ENCODE measurements around the gene GRK3.

Gene GRK3

DNA sequence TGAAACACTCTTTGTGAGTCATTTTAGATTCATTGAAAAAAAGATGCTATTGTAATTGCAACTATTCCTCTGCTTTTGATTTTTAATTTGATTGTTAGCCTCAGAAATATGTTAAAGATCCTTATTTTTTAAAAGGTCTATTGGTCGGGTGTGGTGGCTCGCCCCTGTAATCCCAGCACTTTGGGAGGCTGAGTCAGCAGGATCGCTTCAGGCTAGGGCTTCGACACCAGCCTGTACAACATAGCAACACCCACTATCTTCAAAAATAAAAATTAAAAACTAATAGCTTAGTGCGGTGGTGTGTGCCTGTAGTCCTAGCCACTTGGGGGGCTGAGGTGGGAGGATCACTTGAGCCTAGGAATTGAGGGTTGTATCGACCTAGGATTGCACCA is 105.6 kb downstream of the GRK3 start:
- no peak for DNase-seq

DNA sequence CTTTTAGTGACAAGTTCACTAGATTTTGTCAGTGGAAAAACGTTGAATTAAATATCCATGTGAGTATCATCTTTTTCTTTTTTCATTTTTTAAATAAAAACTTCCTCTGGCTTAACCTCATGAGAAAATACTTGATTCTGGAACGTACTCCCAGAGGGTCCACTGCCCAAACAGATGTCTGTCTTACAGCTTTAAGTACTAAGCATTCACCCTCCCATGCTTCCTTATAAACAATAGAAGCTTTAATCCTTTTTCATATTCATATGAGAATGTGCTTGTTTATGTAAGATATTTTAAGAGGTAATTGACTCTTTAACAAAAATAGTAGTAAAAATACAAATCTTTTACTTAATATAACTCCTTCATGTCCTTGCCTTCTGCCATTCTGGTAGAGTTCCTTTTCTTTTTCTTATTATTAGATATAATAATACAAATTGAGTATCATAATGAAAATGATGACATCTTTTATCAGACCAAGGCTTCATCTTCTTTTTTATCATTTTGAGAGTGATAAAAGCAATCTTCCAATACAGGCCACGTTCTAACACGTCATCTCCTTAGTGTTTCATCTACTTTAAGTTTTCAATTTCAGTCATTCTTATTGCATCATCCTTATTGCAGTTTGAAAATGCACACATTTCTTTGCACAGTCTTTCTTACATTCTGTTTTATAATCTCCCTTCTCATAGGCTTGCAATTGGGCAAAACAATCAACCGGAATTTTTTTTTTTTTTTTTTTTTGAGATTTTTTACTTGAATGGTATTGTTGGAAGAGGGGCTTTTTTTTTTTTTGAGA is 108.0 kb downstream of the GRK3 start:
- DNase-seq, result no peak

DNA sequence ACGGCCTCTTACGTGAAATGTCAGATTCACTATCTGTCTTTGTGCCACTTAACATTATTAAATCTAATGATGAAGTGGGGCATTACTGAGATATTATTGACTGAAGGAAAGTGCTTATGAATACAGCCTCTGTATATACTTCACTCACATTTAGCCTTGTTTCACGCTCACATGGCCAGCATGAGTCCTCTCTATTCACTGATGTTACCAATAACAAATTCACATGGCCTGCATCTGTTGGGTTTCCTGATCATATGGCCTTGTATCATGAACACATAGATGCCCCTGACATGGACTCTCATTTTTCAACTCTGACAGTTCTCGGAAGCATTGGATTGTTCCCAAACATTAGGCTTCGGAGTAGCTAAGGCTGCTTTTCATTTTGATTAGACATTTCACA is 109.2 kb downstream of the GRK3 start:
- DNase-seq, result no peak

DNA sequence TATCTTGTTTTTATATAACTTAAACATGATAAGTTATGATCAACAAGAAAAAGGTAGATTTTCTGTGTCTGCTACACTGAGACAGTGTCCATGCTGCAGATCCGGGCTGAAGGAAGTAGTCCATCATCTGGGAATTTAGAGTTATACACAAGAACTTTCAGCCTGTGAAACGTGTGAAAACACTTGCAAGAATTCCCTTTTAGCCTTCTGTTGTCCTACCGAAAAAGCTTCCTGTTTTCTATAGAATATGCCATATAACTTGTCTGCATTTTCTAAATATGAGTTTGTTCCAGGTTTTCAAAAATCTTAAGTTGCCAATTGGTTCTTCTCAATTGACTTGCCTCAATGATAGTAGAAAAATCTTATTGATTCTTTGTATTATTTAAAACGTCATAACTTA is 113.2 kb downstream of the GRK3 start:
- DNase-seq, result no peak

DNA sequence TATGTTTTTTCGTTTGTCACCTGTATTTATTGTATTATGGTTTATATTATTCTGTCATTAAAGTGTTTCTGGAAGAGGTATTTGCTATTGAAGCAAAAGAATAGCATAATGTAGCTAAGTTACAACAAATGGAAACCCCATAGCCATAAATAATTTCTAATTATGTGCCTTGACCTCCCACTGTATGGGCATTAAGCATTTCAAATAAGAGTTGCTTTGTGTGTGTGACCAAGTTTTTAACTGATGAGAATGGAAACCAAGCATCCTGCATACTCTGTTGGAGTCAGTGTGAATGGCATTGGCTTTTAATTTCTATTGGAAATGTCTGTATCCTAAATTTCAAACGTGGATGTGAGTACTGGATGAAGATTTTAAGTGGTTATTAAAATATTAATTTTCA is 115.6 kb downstream of the GRK3 start:
- no peak for DNase-seq

DNA sequence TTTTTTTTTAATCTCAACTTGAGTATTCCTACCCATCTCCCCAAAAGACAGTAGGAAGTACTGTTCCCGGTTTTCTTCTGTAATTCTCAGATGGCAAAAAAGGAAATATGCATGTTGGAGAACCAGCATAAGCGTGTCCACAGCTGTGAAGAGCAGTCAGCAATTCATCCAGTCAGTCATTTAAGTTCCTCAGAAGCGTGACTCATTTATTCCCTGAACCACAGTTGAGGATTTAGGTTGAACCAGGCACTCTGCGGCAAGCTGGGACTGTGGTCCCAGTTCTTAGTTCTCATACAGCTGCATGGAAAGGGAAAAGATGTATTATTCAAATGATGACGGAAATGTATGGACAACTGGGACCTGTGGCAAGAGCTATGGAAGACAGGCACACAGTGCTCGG is 116.5 kb downstream of the GRK3 start:
- DNase-seq, result no peak

DNA sequence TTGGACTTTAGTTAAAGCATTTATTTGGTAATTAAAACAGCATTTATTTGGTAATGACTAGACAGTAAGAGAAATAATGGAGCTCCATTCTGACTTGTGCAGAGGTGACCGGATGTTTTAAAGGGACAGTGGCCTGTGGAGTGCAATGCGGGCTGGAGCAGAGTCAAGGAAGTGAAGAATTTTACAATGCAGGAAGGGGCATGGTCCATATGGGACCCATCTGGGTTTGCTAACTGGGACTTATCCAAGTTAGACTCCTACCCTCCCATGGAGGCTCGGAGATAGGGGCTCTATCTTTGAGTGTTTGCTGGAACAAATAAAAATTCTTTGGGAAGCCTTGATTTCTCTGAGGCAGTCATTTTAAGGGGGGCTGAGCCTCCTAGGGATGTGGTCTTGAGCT is 117.6 kb downstream of the GRK3 start:
- no peak for DNase-seq

DNA sequence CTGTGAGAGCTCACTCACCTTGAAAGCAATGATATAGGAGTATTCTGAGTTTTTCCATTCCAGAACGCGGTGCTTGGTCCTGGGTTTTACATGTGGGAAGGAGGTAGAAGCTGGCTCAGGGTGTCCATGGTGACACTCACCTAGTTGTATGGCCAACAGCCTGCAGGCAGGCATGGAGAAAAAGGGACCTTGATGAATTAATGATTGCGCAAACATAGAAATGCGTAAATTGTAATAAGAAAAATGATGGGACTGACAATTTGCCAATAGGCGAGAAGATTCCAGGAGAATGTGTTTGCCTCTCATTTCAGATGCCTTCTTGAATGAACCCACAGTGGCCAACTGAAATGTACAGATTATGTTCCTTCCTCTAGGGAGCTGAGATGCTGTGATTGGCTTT is 124.2 kb downstream of the GRK3 start:
- no peak for DNase-seq

DNA sequence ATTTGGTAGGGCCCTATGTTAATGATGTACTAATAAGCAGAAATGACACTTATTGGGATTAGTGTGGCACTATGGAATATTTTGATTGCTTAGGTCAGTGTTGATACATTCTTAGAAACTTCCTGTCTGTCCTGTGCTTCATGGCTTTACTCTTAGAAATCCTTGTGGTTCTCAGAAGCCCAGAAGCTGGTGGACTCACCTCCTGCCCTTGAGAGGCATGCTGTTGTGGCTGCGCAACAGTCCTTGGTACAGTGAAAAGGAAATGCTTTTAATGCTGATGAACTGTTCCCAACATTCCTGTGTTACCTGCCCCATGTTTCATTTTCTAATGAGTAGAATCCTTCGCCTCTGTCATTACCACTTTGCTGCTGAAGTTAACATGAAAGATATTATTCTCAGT is 125.2 kb downstream of the GRK3 start:
- DNase-seq, result no peak

DNA sequence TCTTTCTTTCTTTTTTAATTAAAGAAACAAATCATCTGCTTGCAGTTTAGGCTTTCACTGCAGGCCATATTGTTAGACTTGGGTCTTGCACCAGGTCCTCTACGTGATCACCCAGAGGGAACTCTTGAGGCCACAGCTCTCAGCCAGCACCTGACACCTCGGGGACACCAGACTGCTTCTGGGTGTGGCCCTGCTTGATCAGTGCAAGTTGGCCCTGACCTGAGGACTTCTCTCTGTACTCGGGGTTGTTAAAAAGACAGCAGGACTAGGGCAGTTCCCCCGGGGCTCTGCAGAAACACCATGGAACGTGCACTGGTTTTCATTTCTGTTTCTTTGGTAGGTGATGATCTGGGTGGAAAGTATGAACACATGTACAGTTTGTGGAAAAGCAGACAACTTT is 126.3 kb downstream of the GRK3 start:
- no peak for DNase-seq

DNA sequence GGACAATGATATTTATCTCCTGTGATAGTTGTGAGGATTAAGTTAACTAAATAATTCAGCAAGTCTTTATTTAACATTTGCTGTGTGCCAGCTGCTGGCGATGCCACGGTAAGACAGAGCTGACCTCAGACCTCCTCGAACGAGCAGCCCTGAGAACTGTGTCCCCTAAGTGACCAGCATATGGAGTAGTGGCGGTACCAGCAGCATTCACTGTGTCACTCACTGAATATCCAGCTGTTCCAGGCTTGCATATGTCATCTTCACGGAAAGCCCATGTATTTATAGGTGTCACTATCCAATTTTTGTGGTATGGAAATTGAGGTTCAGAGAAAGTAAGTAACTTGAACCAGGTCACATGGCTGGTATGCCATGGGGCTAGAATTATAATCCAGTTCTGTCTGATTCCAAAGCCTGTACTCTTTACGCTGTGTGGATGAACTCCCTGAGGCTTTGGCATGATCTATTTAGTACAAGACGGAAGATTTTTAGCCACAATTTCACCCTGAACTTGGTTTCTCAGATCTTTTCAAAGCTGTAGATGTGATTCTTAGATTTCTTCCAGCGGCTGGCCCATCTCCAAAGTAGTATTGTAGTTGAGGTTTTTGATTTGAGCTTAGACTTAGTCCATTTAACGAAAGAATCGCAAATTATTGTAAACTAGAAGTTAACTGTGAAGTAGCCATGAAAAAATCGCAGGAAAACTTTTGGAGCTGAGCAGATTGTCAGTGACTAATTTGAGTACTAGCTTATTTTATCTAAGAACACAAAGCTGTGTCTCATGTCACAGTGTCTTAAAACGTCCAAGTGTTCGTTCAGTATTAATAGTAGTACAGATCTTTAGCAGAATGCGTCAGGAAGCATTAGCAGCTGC is 128.2 kb downstream of the GRK3 start:
- DNase-seq, result no peak

DNA sequence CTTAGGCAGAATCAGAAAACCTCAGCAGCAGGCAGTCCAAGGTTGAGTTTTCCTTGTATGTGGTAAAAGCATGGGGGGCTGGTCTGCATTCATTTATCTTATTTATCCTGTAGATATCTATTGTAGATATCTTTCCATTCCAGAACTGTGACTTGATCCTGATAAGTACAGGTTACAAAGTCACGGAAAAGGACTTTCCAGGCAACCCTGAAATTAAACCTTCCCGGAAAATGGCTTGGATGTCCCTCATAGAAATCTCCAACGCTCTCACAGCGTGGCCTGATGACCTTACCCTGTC is 128.7 kb downstream of the GRK3 start:
- no peak for DNase-seq

DNA sequence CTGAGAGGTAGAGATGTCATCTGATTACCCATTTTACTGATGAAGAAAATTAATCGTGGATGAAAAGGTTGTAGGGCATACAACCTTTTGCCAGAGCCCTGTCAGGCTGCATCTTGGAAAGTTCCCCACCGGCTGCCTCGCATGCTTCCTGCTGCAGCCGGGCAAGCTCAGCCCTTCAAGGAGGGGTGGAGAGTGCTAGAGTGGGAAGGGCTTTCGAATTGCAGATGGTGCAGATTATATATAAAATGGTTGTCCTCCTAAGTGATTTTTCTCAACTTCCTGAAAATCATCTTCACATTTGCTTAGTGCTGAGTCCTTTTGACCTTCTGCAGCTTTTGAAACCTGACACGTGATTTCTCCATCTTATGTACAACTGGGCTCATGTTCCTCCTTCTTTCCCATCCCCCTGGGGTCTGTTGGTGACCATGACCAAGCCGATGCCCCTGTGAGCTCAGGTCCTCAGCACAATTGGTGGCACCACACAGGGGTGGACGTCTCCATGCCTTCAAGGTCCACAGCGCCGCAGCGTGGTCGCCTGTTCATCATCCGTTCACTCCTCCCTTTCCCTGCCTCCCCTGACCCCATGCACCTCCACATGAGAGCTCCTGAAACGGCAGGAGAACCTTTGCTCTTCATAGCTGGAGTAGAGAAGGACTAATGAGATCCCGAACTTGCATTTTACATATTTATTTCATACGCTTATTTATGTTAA is 129.9 kb downstream of the GRK3 start:
- no peak for DNase-seq

DNA sequence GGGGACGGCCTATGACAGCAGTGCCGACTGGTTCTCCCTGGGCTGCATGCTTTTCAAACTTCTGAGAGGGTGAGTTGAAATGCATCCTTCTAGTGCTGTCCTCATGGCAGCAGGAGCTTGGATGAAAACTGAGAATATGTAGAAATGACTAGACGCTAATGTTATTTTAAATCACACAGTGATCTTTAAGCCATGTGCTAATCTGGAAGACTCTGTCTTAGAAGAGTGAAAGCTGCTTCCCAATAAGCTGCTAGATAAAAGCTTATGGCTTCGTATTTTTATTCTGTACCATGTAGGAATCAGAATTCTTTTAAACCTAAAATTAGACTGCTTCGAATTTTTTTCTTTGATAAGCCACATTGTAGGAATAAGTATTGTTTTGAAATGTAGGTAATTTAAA is 130.7 kb downstream of the GRK3 start:
- no peak for DNase-seq

DNA sequence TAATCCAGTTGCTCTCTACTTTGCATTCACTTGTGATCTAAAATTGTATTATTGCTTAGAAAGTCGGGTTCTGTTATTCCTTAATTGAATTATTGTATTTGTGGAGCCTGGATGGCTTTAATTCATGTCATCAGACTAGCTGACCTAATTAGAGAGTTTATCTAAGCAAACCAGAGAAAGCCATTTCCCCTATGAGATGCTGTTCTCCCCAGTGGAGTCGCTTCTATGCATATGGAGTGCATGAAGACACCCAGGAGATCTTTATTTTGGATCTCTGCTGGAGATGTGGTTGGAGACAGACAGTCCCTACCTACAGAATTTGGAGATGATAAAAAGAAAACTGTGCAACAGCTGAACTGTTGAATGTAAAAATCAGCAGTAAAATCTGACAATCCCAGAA is 132.3 kb downstream of the GRK3 start:
- DNase-seq, result no peak

DNA sequence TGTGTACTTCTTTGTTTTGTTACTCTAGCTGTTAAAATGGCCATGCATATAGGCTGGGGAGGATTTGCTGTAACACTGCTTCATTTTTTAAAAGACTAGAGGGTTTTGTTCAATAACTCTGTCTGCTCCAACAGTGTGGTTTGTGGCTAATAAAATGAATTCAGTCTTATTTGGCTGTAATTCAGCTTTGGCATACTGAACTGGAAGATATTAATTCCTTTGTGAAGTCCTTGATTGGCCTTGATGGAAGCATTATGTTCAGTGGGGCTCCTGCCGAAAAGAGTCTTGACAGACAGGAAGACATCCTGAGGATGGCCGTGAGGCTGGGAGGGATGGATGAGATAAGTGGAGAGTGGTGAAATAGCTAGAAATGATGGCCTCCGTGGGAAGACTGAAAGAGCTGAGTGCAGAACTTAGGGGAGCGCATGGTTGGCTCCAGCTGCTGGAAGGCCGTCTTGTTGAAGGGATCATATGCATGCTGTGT is 132.7 kb downstream of the GRK3 start:
- DNase-seq, result no peak

DNA sequence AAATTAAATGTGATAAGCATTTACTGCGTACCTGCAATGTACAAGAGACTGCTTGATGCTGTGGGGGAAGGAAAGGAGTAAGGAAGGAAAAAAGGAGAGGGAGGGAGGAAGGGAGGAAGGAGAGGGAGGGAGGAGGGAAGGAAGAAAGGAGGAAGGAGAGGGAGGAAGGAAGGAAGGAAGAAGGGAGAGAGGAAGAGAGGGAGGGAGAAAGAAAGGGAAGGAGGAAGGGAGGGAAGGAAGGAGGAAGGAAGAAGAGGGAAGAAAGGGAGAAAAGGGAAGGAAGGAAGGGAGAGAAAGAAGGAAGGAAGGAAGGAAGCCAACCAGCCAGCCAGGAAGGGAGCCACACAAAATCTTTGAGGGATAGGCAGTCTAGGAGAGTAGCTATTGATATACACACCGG is 133.5 kb downstream of the GRK3 start:
- DNase-seq, result no peak

DNA sequence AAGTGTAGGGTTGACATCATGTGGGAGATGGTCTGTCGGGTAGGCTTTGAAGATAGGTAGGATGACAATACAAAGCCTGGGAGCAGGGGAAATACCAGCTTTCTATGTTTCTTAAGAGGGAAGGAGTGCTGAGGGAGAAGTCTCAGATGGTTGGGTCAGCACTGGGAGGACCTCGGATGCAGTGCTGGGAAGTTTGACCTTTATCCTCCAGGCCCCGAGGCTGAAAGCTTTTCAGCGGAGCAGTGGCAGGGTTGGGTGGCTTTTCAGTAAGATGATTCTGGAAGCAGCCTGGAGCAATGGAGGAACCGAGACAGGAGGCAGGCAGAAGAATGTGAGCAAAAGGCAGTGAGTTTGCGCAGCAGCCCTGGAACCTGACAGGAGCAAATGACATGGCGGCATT is 134.0 kb downstream of the GRK3 start:
- no peak for DNase-seq

DNA sequence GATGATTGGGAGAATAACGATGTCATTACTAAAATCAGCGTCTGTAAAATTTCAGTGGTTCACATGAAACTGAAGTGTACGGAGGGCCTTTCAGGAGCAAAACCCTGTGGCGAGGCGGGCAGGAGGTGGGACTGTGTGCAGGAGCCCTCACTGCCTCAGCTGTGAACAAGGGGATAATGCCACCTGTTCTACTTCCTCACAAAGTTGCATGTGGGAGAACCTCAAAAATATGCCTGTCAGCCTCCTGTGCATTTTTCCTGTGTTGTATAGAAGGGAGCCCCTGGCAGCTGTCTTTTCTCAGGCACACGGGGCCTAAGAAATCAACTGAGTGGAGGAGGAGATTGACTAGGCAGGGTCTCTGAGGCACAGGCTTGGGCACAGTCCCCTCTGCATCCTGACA is 134.5 kb downstream of the GRK3 start:
- no peak for DNase-seq

DNA sequence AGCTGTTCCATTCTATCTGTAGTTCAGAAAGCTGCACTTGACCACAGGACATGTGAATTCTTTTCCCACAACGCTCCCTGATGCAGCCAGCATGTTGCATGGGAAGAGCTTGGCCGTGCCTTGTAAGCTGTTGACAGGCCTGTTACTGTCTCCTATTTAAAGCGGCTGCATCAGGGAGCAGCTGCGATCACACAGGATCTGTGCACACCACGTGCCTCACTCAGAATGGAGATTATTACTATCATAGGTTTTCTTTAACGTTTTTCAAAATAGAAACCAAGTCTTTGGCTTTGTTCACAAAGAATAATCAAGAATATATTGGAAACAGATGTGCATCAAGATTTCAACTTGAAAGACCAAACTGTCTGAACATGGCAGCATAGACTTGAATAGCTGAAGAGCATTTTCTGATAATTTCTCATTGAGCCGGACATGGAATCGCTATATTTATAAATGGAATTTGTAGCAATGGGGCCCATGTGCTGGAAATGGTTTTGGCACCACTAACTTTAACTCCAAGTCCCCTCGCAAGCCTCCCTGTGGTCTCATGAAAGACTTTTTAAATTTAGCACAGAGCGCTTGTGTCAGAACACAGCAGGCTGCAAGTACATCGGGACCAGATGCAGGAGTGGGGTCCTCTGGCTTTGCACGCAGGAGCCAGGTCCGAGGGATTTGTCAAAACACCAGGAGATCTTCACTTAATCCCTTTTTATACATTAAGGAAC is 136.7 kb downstream of the GRK3 start:
- DNase-seq, result no peak

DNA sequence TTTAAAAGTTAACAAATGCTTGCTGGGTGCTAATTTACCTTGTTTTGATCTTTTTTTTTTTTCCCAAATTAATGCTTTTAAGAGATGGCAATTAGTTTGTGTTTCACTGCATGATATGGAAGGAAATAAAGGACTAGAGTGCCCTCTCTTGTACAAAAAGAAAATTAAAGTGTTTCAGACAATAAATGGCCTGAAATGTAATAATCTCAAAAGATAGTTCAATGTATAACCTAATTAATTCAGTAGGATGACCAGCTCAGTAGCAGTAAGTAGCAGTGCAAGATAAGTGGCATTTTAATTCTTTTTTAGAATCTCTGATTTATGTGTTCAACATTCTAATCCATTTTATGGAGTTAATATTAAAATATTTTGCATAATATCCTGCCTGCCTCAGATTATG is 137.6 kb downstream of the GRK3 start:
- DNase-seq, result no peak

DNA sequence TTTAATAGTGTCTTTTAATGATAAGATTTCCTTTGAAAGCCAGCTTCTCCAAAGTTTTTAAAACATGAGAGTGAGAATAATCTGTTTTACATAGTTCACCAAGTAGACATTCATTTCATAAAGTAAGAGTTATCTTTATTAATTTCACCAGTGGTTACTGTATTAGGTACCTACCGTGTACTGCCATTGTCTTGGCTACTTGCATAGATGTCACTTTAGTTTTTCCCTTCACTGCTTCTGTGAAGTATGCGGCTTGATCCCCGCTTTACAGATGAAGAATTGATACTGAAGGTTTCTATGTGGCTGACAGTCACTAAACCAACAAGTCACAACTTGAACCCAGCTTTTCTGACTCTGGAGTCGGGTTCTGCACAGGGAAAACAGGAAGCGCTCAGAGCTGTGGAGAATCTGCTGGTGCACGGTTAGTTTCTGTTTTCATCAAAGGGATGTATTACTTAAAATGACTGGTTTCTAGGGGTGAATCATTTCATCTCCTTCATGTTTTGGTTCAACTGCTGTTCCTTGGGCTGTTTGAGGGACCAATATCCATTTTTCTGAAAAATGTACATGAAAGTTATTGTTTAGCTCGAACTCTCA is 138.2 kb downstream of the GRK3 start:
- DNase-seq, result peak; percentile 5

DNA sequence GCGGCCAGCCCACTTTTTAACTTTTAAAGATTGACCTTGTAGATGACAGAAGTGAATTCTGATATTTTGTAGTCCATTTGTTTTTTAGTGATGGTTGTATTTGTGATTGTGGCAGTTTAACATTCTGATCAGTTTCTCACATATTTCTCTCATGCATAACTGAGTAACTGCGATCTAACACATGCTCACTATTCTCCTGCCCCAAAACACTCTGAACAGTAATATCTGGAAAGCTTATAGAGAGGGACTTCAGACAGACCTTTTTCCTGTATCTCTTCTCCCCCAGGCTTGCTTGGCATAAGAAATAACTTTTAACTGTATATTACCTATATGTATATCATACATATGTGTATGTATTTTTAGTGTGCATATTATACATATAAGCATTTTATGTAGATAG is 140.2 kb downstream of the GRK3 start:
- DNase-seq, result no peak
